SU-DHL-6 (cell line): Measurements from ENCODE around the gene IFRD2.

ENCODE experiments used
- H2AFZ ChIP-seq: fragments of 200-600 bp; sonication (generic); 2 replicates; pipeline ENCODE4 v1.6.1; 2014; ENCODE audit warnings: low read depth, mild to moderate bottlenecking, moderate library complexity, mixed read lengths, antibody characterized with exemption, low read length; ENCODE audit not compliant: severe bottlenecking
- H3F3A ChIP-seq: fragments of 200-600 bp; shearing (Covaris generic); 2 replicates; pipeline ENCODE4 v1.6.0; 2016; ENCODE audit warnings: antibody characterized with exemption, mild to moderate bottlenecking; ENCODE audit not compliant: insufficient read depth
- H3K27ac ChIP-seq: fragments of 200-600 bp; sonication (generic); 2 replicates; pipeline ENCODE4 v1.5.1; 2016; ENCODE audit warnings: low read depth, mild to moderate bottlenecking, low read length, moderate library complexity, mixed read lengths
- H3K27me3 ChIP-seq: fragments of 200-600 bp; sonication (generic), shearing (Covaris generic); 2 replicates; pipeline ENCODE4 v1.6.0; 2014; ENCODE audit warnings: mild to moderate bottlenecking, low read length
- H3K36me3 ChIP-seq: fragments of 200-600 bp; sonication (generic); 2 replicates; pipeline ENCODE4 v1.6.1; 2014; ENCODE audit warnings: mild to moderate bottlenecking, low read length, mixed read lengths
- H3K4me2 ChIP-seq: fragments of 300-600, 200-600 bp; shearing (Covaris generic), sonication (generic); 2 replicates; pipeline ENCODE4 v1.6.0; 2014; ENCODE audit warnings: low read length, low read depth, mild to moderate bottlenecking; ENCODE audit not compliant: poor library complexity, severe bottlenecking
- H3K4me3 ChIP-seq: fragments of 200-600 bp; sonication (generic); 2 replicates; pipeline ENCODE4 v1.5.1; 2014; ENCODE audit warnings: antibody characterized with exemption, low read length, mild to moderate bottlenecking, mixed read lengths; ENCODE audit not compliant: insufficient read depth, poor library complexity, severe bottlenecking
- H3K79me2 ChIP-seq: fragments of 200-600 bp; sonication (generic); 2 replicates; pipeline ENCODE4 v1.6.1; 2014; ENCODE audit warnings: mild to moderate bottlenecking, low read length, moderate library complexity; ENCODE audit not compliant: insufficient read depth
- H3K9ac ChIP-seq: fragments of 200-600 bp; sonication (generic); 2 replicates; pipeline ENCODE4 v1.7.0; 2014; ENCODE audit warnings: mild to moderate bottlenecking, low read length
- H3K9me2 ChIP-seq: fragments of 200-600 bp; sonication (generic); replicated peaks from 2 replicates; pipeline ENCODE4 v1.6.1; 2014; ENCODE audit warnings: low read length; ENCODE audit not compliant: insufficient read depth
- H3K9me3 ChIP-seq: fragments of 200-600 bp; sonication (generic); 2 replicates; pipeline ENCODE4 v1.6.1; 2014; ENCODE audit warnings: low read length, mixed read lengths; ENCODE audit not compliant: insufficient read depth
- H4K20me1 ChIP-seq: fragments of 200-600 bp; sonication (generic); 2 replicates; pipeline ENCODE4 v1.6.1; 2014; ENCODE audit warnings: low read depth, mild to moderate bottlenecking, antibody characterized with exemption, low read length, moderate library complexity, mixed read lengths
- CTCF ChIP-seq: fragments of 200-600 bp; sonication (generic); IDR thresholded peaks from one replicate; pipeline ENCODE4 v1.5.1; 2017; ENCODE audit warnings: antibody characterized with exemption, mild to moderate bottlenecking, low read length, moderate library complexity; ENCODE audit not compliant: insufficient read depth, poor library complexity, severe bottlenecking
- EZH2phosphoT487 ChIP-seq: fragments of 200-600 bp; sonication (generic), shearing (Covaris generic); conservative IDR thresholded peaks from 2 replicates; pipeline ENCODE4 v1.6.1; 2018; ENCODE audit warnings: mild to moderate bottlenecking, antibody characterized with exemption, low read length, moderate library complexity, mixed read lengths

Gene IFRD2

GRCh38 chr3:50248387-50248786 lies 43.8 kb downstream of the IFRD2 start:
- Histone ChIP-seq H3K9me3 (no peaks in the 10 kb centered on the region), H4K20me1 (no peaks in the 10 kb centered on the region), H3K4me3 (no peak overlapping the region), H3F3A (peaks cover 3% of the 10 kb centered on the region; the same call in 1 of the 2 replicates), H3K4me2 (no peak overlapping the region), H3K27me3 (no peaks in the 10 kb centered on the region), H3K27ac (no peak overlapping the region), H3K36me3 (no peaks in the 10 kb centered on the region), H3K9me2 (no peaks in the 10 kb centered on the region), H3K79me2 (peaks cover 58% of the 10 kb centered on the region), H2AFZ (no peak overlapping the region), H3K9ac (no peak overlapping the region)
- TF ChIP-seq EZH2phosphoT487, result no peak
- no peak for TF ChIP-seq CTCF

- Histone ChIP-seq H3K9ac (peak overlapping the region; percentile 44), H3K4me2 (peak overlapping the region; percentile 48), H3F3A (peaks cover 10% of the 10 kb centered on the region), H2AFZ (no peak overlapping the region), H3K27me3 (no peaks in the 10 kb centered on the region), H3K36me3 (no peaks in the 10 kb centered on the region), H3K4me3 (no peak overlapping the region), H3K9me3 (no peaks in the 10 kb centered on the region), H4K20me1 (no peaks in the 10 kb centered on the region), H3K79me2 (peaks cover 75% of the 10 kb centered on the region), H3K27ac (no peak overlapping the region), H3K9me2 (no peaks in the 10 kb centered on the region)
- TF ChIP-seq CTCF (peak; percentile 19), EZH2phosphoT487 (no peak)
Observed at GRCh38 chr3:50246517-50246954, 45.7 kb downstream of the IFRD2 start.

- H3K27ac ChIP-seq, result peak overlapping the region; percentile 33
- peaks cover 10% of the 10 kb centered on the region for H3F3A ChIP-seq
- no peaks in the 10 kb centered on the region for H3K27me3 ChIP-seq
- no peak overlapping the region for H2AFZ ChIP-seq
- TF ChIP-seq CTCF, result peak; percentile 99
- no peak for TF ChIP-seq EZH2phosphoT487
- H3K79me2 ChIP-seq, result peaks cover 76% of the 10 kb centered on the region
- no peaks in the 10 kb centered on the region for H3K9me2 ChIP-seq
- no peaks in the 10 kb centered on the region for H4K20me1 ChIP-seq
- H3K9me3 ChIP-seq, result no peaks in the 10 kb centered on the region
- peak overlapping the region; percentile 14 for H3K4me3 ChIP-seq
- H3K4me2 ChIP-seq, result peak overlapping the region; percentile 48
- H3K9ac ChIP-seq, result peak overlapping the region; percentile 44
- no peaks in the 10 kb centered on the region for H3K36me3 ChIP-seq
Observed at GRCh38 chr3:50245831-50246516, 46.3 kb downstream of the IFRD2 start.
